ENCODE measurements around the gene NPDC1. TPM values are rescaled to one million over a fixed set of nuclear protein-coding genes. Genes with fewer than 3 reads are reported as not detected.

NPDC1 gene
- total and polyA plus RNA-seq, 2 of the 8 experiments (the other 6 are each of a cell fraction or from before 2014, with no cell fraction given), result 26.2 to 44.1 TPM

- Histone ChIP-seq H3K14ac (ENCODE audit: insufficient read length) (no peak overlapping the region), H3K4ac (replicated peaks; ENCODE audit: insufficient read length, low read depth, low read length) (no peak overlapping the region), H2BK20ac (ENCODE audit: low read length) (no peak overlapping the region), H4K5ac (ENCODE audit: insufficient read length, low read depth, low read length) (no peak overlapping the region), H3K79me2 (ENCODE audit: control insufficient read depth in 1 of 2, insufficient read depth in 2 of 2, low read length in 2 of 2) (no peaks in the 10 kb centered on the region), H4K8ac (ENCODE audit: extremely low read depth, insufficient read depth, low read length) (peak overlapping the region; percentile 79; the same call in 1 of the 2 replicates), H2BK120ac (replicated peaks; ENCODE audit: low read depth, low read length) (no peak overlapping the region), H3K36me3 (ENCODE audit: control insufficient read depth in 2 of 4, insufficient read depth in 4 of 4, low read length in 3 of 4) (peaks cover 0 to 3% (median 0%) of the 10 kb centered on the region in 4 experiments; a peak in 1 of 8 replicates), H3K23ac (ENCODE audit: insufficient read length) (no peak overlapping the region), H2AFZ (ENCODE audit: low read length) (no peak overlapping the region), H2BK12ac (ENCODE audit: low read depth, low read length) (no peak overlapping the region; the same call in 1 of the 2 replicates), H3K4me1 (replicated peaks in 1 of 4; ENCODE audit: control insufficient read depth in 3 of 4, insufficient read depth in 4 of 4, low read length in 3 of 4) (peaks cover 0 to 2% (median 0%) of the 10 kb centered on the region in 4 experiments; a peak in 3 of 7 replicates), H3K27ac (ENCODE audit: low read depth, low read length) (no peak overlapping the region), H3K18ac (ENCODE audit: extremely low read depth, low read length) (no peak overlapping the region), H3K27me3 (replicated peaks in 1 of 4; ENCODE audit: control insufficient read depth in 3 of 4, extremely low read depth in 1 of 4, insufficient read depth in 3 of 4, low read length in 3 of 4) (no peaks in the 10 kb centered on the region; a peak in 3 of 7 replicates), H4K20me1 (replicated peaks in 1 of 2; ENCODE audit: control insufficient read depth in 1 of 2, insufficient read depth in 2 of 2, low read length in 2 of 2) (peaks cover 2 to 5% of the 10 kb centered on the region in 2 experiments), H3K79me1 (ENCODE audit: low read depth, low read length) (no peaks in the 10 kb centered on the region), H2BK15ac (ENCODE audit: low read length) (no peak overlapping the region), H3K9me3 (ENCODE audit: insufficient read depth in 2 of 2, low read depth in 1 of 2, low read length in 1 of 2) (no peaks in the 10 kb centered on the region), H4K91ac (replicated peaks; ENCODE audit: insufficient read length, low read length) (no peak overlapping the region), H2BK5ac (ENCODE audit: low read depth, low read length) (no peak overlapping the region), H3K23me2 (ENCODE audit: low read depth, low read length) (no peaks in the 10 kb centered on the region), H3K9ac (replicated peaks in 1 of 4; ENCODE audit: extremely low read depth in 1 of 4, low read depth in 3 of 4, low read length in 3 of 4) (no peak overlapping the region), H3K4me3 (ENCODE audit: extremely low read depth in 1 of 4, insufficient read depth in 2 of 4, low read depth in 3 of 4, low read length in 4 of 4) (no peak overlapping the region), H3K56ac (replicated peaks; ENCODE audit: insufficient read length, low read depth, low read length) (no peak overlapping the region), H2AK5ac (ENCODE audit: low read depth, low read length) (no peak overlapping the region), H3K4me2 (ENCODE audit: insufficient read depth in 1 of 2, low read depth in 2 of 2, low read length in 2 of 2) (no peak overlapping the region)
- DNase-seq (ENCODE audit: low read depth in 1 of 2, low spot score in 2 of 2) (no peak), FAIRE-seq (no peak)
- 81% methylated on average over 8 of the region's 8 CpGs; no CpG with 5 or more reads in 1 of the 2 experiments for WGBS, 2 experiments (ENCODE audit: extremely low coverage in 1 of 2, insufficient coverage in 1 of 2, insufficient read length in 1 of 2, insufficient replicate concordance in 2 of 2, low coverage in 1 of 2, low lambda C conversion rate in 2 of 2, missing lambda C conversion rate in 1 of 2)
- POLR2A ChIA-PET (ENCODE audit: partially characterized antibody), result interaction anchor here (1.8 kb wide), 1 partner anchor 28 kb away, joined by 5 read pairs; no protein-coding TSS in a partner anchor
- CTCF ChIA-PET (ENCODE audit: partially characterized antibody), result interaction anchor here (0.6 to 4.2 kb wide), 51 partner anchors 8 to 333 kb away, joined by 3 to 65 read pairs (median 6); partner anchors contain the start of genes AJM1, ANAPC2, CLIC3 and LCN12
- TF ChIP-seq ZNF274 (IDR thresholded peaks at IDR 0.05; ENCODE audit: borderline replicate concordance, extremely low read depth, low read length) (no peak), CHD2 (IDR thresholded peaks at IDR 0.05; ENCODE audit: low read length) (no peak), PHF8 (conservative IDR thresholded peaks at IDR 0.05; ENCODE audit: low read depth, low read length) (no peak), NANOG (IDR thresholded peaks at IDR 0.05; ENCODE audit: insufficient read depth, low read depth, low read length, poor library complexity, severe bottlenecking) (no peak), ATF3 (IDR thresholded peaks at IDR 0.05; ENCODE audit: insufficient read depth, low read depth, low read length) (no peak), NRF1 (IDR thresholded peaks at IDR 0.05; ENCODE audit: low read depth, low read length) (no peak), EGR1 (IDR thresholded peaks at IDR 0.05; ENCODE audit: borderline replicate concordance, low read depth, low read length) (no peak), BCL11A (IDR thresholded peaks at IDR 0.05; ENCODE audit: low read depth in 2 of 2, low read length in 2 of 2) (no peak), CBX8 (IDR thresholded peaks at IDR 0.05; ENCODE audit: borderline replicate concordance, low read depth, low read length) (no peak), MAFK (IDR thresholded peaks at IDR 0.05; ENCODE audit: low read depth, low read length) (no peak), CEBPB (IDR thresholded peaks at IDR 0.05; ENCODE audit: low read depth, low read length) (no peak), CHD1 (IDR thresholded peaks at IDR 0.05; ENCODE audit: low read depth, low read length) (no peak), MAX (IDR thresholded peaks at IDR 0.05) (no peak), TBP (IDR thresholded peaks at IDR 0.05; ENCODE audit: low read depth, low read length) (no peak)
Observed at GRCh38 chr9:137035937-137036336, 10.0 kb downstream of the NPDC1 start.
